Mesendoderm (in vitro differentiated cells): ENCODE results near the gene ANKRA2.

Experiments used
- DNase-seq: peaks from one replicate; pipeline ENCODE4 v3.0.0; 2013
- H2AK5ac ChIP-seq: 2 replicates; pipeline ENCODE4 v1.6.1; 2013; ENCODE audit warnings: low read length, inconsistent platforms
- H2BK120ac ChIP-seq: 2 replicates; pipeline ENCODE4 v1.6.1; 2013; ENCODE audit warnings: low read depth, mild to moderate bottlenecking, low read length, moderate library complexity, mixed read lengths
- H2BK15ac ChIP-seq: replicated peaks from 2 replicates; pipeline ENCODE4 v1.6.1; 2013; ENCODE audit warnings: low read depth, mild to moderate bottlenecking, moderate library complexity
- H2BK5ac ChIP-seq: 2 replicates; pipeline ENCODE4 v1.6.1; 2013; ENCODE audit warnings: low read length, inconsistent platforms
- H3K18ac ChIP-seq: 2 replicates; pipeline ENCODE4 v1.6.1; 2013; ENCODE audit warnings: mild to moderate bottlenecking, low read length, mixed read lengths
- H3K23ac ChIP-seq: one replicate; pipeline ENCODE4 v1.6.1; 2013; ENCODE audit warnings: low read length
- H3K27ac ChIP-seq: 2 replicates; pipeline ENCODE4 v1.5.1; 2013; ENCODE audit warnings: low read depth, mild to moderate bottlenecking, inconsistent platforms, low read length, moderate library complexity
- H3K27me3 ChIP-seq: 2 replicates; pipeline ENCODE4 v1.6.1; 2013; ENCODE audit warnings: low read length, control low read depth, mild to moderate bottlenecking, inconsistent platforms; ENCODE audit not compliant: insufficient read depth, poor library complexity
- H3K36me3 ChIP-seq: 2 replicates; pipeline ENCODE4 v1.6.1; 2013; ENCODE audit warnings: low read length, inconsistent platforms; ENCODE audit not compliant: control insufficient read depth, insufficient read depth
- H3K4ac ChIP-seq: one replicate; pipeline ENCODE4 v1.6.1; 2013; ENCODE audit warnings: low read depth, mild to moderate bottlenecking, low read length, moderate library complexity
- H3K4me1 ChIP-seq: 2 replicates; pipeline ENCODE4 v1.6.1; 2013; ENCODE audit warnings: low read depth, low read length, inconsistent platforms; ENCODE audit not compliant: control insufficient read depth
- H3K4me2 ChIP-seq: 2 replicates; pipeline ENCODE4 v1.6.1; 2013; ENCODE audit warnings: low read length
- H3K4me3 ChIP-seq: 2 replicates; pipeline ENCODE4 v1.5.1; 2013; ENCODE audit warnings: mild to moderate bottlenecking, low read length
- H3K56ac ChIP-seq: one replicate; pipeline ENCODE4 v1.6.1; 2013; ENCODE audit warnings: low read length
- H3K79me1 ChIP-seq: 2 replicates; pipeline ENCODE4 v1.6.1; 2013; ENCODE audit warnings: low read length, inconsistent platforms
- H3K79me2 ChIP-seq: 2 replicates; pipeline ENCODE4 v1.6.1; 2013; ENCODE audit warnings: mild to moderate bottlenecking, low read length; ENCODE audit not compliant: control insufficient read depth, insufficient read depth
- H3K9ac ChIP-seq: 2 replicates; pipeline ENCODE4 v1.6.1; 2013; ENCODE audit warnings: low read length, inconsistent platforms
- H4K5ac ChIP-seq: one replicate; pipeline ENCODE4 v1.6.1; 2013; ENCODE audit warnings: low read length
- H4K8ac ChIP-seq: one replicate; pipeline ENCODE4 v1.6.1; 2013; ENCODE audit warnings: low read depth, mild to moderate bottlenecking, control low read depth, low read length, moderate library complexity
- WGBS: extraction: QIAGEN DNeasy Blood & Tissue Kit; methylation state at CpG from one replicate; pipeline ENCODE4 v1.1.7; 2013; ENCODE audit warnings: low lambda C conversion rate, missing lambda C conversion rate; ENCODE audit not compliant: insufficient coverage; ENCODE audit errors: extremely low coverage; 5-methylcytosine and 5-hydroxymethylcytosine counted together

ANKRA2 gene

DNA sequence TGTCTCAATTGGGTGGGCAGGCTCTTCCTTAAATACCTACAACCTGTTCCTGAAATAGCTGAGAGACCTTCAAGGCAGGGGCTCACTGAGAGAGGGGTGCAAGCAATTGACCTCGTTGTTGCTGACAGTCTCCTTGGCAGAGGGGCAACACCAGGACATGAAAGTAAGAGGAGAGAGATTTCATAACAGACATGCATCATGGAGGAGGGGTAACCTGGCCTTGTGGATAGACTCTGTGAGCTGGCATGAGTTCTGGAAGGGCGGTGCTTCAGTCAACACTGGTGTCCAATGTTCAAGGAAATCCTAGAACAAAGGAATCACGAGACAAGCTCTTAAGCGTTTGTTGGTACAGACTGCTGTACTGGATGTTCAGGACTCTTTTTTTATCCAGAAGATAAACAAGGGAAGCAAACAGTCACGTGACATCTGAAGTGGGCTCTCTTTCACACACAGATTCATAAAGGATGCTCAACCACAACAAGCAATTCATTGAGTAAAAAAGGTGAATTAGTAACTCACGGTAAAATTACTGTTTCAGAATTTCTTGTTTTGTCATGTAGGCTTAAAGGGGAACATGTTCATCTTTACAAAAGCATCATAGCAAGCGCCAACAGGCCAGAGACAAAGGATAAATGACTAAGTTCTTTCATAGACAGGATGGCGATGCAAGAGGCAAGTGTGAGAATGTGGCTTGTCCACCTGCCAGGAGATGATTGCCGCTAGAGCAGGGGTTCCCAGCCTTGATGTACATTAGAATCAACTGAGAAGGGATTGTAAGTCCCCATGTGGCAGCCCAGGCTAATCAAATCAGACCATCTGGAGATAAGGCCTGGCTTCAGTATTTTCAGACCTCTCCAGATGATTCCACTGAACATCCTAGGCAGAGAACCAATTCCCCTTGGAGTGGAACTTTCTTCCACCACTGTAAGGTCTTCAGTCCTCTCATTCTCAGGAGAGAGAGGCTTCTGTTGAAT lies 20.7 kb downstream of the ANKRA2 start:
- Histone ChIP-seq H3K79me1 (no peaks in the 10 kb centered on the region), H2BK5ac (no peak overlapping the region), H3K9ac (no peak overlapping the region), H3K36me3 (no peaks in the 10 kb centered on the region), H3K4me1 (no peaks in the 10 kb centered on the region), H3K4me2 (no peak overlapping the region), H3K23ac (no peak overlapping the region), H2BK120ac (no peak overlapping the region), H2AK5ac (no peak overlapping the region), H3K4ac (no peak overlapping the region), H3K79me2 (no peaks in the 10 kb centered on the region), H3K4me3 (no peak overlapping the region), H3K56ac (no peak overlapping the region), H2BK15ac (no peak overlapping the region), H4K8ac (no peak overlapping the region), H4K5ac (no peak overlapping the region), H3K27me3 (no peaks in the 10 kb centered on the region), H3K27ac (no peak overlapping the region), H3K18ac (no peak overlapping the region)
- WGBS = no CpG with 5 or more reads among the region's 9 CpGs
- no peak for DNase-seq

- H4K5ac ChIP-seq = no peak overlapping the region
- no peak overlapping the region for H3K23ac ChIP-seq
- no CpG with 5 or more reads among the region's 4 CpGs for whole genome bisulfite sequencing
- no peaks in the 10 kb centered on the region for H3K4me1 ChIP-seq
- no peak overlapping the region for H3K56ac ChIP-seq
- H2AK5ac ChIP-seq = no peak overlapping the region
- H3K79me1 ChIP-seq = no peaks in the 10 kb centered on the region
- no peak overlapping the region for H3K4ac ChIP-seq
- H2BK5ac ChIP-seq = no peak overlapping the region
- no peak overlapping the region for H3K27ac ChIP-seq
- DNase-seq = no peak
- H4K8ac ChIP-seq = no peak overlapping the region
- H3K4me3 ChIP-seq = no peak overlapping the region
- no peaks in the 10 kb centered on the region for H3K36me3 ChIP-seq
- H3K79me2 ChIP-seq = no peaks in the 10 kb centered on the region
- no peaks in the 10 kb centered on the region for H3K27me3 ChIP-seq
- H2BK120ac ChIP-seq = no peak overlapping the region
- H2BK15ac ChIP-seq = no peak overlapping the region
- H3K4me2 ChIP-seq = no peak overlapping the region
- no peak overlapping the region for H3K9ac ChIP-seq
- no peak overlapping the region for H3K18ac ChIP-seq
Measured at GRCh38 chr5:73542020-73542419, 23.4 kb downstream of the ANKRA2 start.

DNA sequence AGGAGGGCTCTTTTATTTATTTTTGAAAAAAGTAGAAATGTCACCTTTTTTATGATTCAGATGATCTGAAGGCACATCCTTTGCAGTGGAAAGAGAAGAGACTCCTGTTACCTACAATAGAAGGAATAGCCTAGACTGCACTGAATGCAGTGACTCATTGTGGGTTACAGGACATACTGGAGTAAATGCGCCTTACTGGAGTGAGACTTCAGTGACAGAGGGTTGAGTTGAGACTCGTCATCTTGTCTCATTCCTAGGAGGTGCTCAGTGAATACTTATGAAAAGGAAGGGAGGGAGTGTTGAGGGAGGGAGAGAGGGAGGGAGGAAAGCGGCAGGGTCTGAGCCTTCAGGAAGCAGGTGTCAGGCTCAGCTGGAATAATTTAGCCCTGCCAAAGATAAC lies 25.2 kb downstream of the ANKRA2 start:
- DNase-seq = no peak
- WGBS = no CpG with 5 or more reads among the region's 3 CpGs

DNA sequence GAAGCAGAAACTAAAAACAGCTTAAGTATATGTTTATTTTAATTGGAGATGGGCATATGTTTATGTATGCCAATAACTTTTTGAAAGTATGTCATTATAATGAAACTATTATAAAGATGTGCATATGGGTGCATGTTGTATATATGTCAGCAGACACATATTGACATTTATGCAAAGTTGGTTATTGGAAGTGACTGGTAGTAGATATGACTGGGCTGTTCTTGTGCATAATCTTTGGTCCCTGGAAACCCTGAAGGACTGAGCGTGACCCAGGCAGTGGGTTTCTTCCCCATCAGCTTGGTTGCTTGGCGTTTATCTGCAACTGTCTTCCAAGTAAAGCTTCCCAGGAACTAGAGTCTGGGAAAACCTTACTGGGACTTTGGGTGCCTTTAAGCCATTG lies 25.7 kb downstream of the ANKRA2 start:
- H3K36me3 ChIP-seq = no peaks in the 10 kb centered on the region
- H3K4ac ChIP-seq = no peak overlapping the region
- no peak overlapping the region for H3K23ac ChIP-seq
- H3K4me3 ChIP-seq = no peak overlapping the region
- H3K79me1 ChIP-seq = no peaks in the 10 kb centered on the region
- H2BK5ac ChIP-seq = no peak overlapping the region
- no CpG with 5 or more reads among the region's 2 CpGs for WGBS
- no peak overlapping the region for H2BK120ac ChIP-seq
- no peak overlapping the region for H2BK15ac ChIP-seq
- H4K5ac ChIP-seq = no peak overlapping the region
- no peak overlapping the region for H3K18ac ChIP-seq
- no peak overlapping the region for H3K56ac ChIP-seq
- no peak overlapping the region for H4K8ac ChIP-seq
- no peaks in the 10 kb centered on the region for H3K4me1 ChIP-seq
- H3K27me3 ChIP-seq = no peaks in the 10 kb centered on the region
- no peak overlapping the region for H3K27ac ChIP-seq
- DNase-seq = no peak
- no peak overlapping the region for H3K9ac ChIP-seq
- no peak overlapping the region for H2AK5ac ChIP-seq
- no peak overlapping the region for H3K4me2 ChIP-seq
- no peaks in the 10 kb centered on the region for H3K79me2 ChIP-seq

More for the DNA sequence above, 25.2 kb downstream of the ANKRA2 start:
- no peak overlapping the region for H2BK5ac ChIP-seq
- no peaks in the 10 kb centered on the region for H3K36me3 ChIP-seq
- no peak overlapping the region for H2AK5ac ChIP-seq
- no peak overlapping the region for H3K9ac ChIP-seq
- H3K23ac ChIP-seq = no peak overlapping the region
- H3K79me2 ChIP-seq = no peaks in the 10 kb centered on the region
- H4K8ac ChIP-seq = no peak overlapping the region
- no peaks in the 10 kb centered on the region for H3K4me1 ChIP-seq
- no peaks in the 10 kb centered on the region for H3K27me3 ChIP-seq
- no peak overlapping the region for H3K18ac ChIP-seq
- H3K27ac ChIP-seq = no peak overlapping the region
- no peak overlapping the region for H2BK120ac ChIP-seq
- no peak overlapping the region for H3K4me2 ChIP-seq
- H3K56ac ChIP-seq = no peak overlapping the region
- H2BK15ac ChIP-seq = no peak overlapping the region
- H3K79me1 ChIP-seq = no peaks in the 10 kb centered on the region
- no peak overlapping the region for H3K4me3 ChIP-seq
- no peak overlapping the region for H4K5ac ChIP-seq
- H3K4ac ChIP-seq = no peak overlapping the region

DNA sequence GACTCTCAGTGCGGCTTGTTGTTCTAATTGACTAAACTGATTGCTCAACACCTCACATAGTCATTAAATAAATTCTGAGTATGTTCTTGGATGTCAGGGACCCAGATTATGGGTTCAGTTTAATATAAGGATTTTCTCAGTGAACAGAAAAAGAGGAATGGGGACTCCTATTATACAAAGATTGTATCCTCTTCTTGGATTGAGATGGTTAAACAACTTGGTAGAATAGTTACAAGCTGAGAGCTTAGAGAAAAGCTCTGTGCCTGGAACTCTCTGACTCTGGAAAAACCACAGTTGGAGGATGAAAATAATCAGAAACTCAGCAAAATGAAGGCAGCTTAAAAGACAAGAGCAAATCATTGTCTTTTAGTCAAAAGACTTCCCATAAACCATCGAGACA lies 30.5 kb downstream of the ANKRA2 start:
- no peak overlapping the region for H2BK5ac ChIP-seq
- H2BK15ac ChIP-seq = no peak overlapping the region
- H3K79me1 ChIP-seq = no peaks in the 10 kb centered on the region
- H3K4me1 ChIP-seq = no peaks in the 10 kb centered on the region
- WGBS = no CpG with 5 or more reads among the region's 2 CpGs
- no peak overlapping the region for H3K4me2 ChIP-seq
- H3K27ac ChIP-seq = no peak overlapping the region
- no peak overlapping the region for H3K18ac ChIP-seq
- H4K8ac ChIP-seq = no peak overlapping the region
- no peak overlapping the region for H3K4me3 ChIP-seq
- no peak overlapping the region for H2BK120ac ChIP-seq
- H3K56ac ChIP-seq = no peak overlapping the region
- H4K5ac ChIP-seq = no peak overlapping the region
- H2AK5ac ChIP-seq = no peak overlapping the region
- no peaks in the 10 kb centered on the region for H3K36me3 ChIP-seq
- H3K79me2 ChIP-seq = no peaks in the 10 kb centered on the region
- DNase-seq = no peak
- no peak overlapping the region for H3K9ac ChIP-seq
- H3K23ac ChIP-seq = no peak overlapping the region
- H3K27me3 ChIP-seq = no peaks in the 10 kb centered on the region
- no peak overlapping the region for H3K4ac ChIP-seq
